Endothelial cell of umbilical vein (primary cell): ENCODE measurements around the gene RNF157.

ENCODE experiments used
- CTCF ChIP-seq, 2 donors: IDR thresholded peaks; 1 replicate in 1 of 2; 2 replicates in 1 of 2; pipeline ENCODE4 v1.5.1; 2011; ENCODE audit warnings: low read length in 2 of 2, mild to moderate bottlenecking in 2 of 2, moderate library complexity in 2 of 2, control low read depth in 1 of 2, inconsistent platforms in 1 of 2, low read depth in 1 of 2; ENCODE audit not compliant: insufficient read depth in 1 of 2; ENCODE audit errors: extremely low read depth in 1 of 2
- FOS ChIP-seq: IDR thresholded peaks from 2 replicates; pipeline ENCODE4 v1.6.1; 2011; ENCODE audit warnings: mild to moderate bottlenecking, low read length, moderate library complexity, borderline replicate concordance; ENCODE audit not compliant: insufficient read depth
- TF ChIP-seq, protein P1 (sequence below): IDR thresholded peaks from 2 replicates; pipeline ENCODE4 v1.6.1; 2011; ENCODE audit not compliant: insufficient read depth, insufficient read length

- TF ChIP-seq CTCF (IDR thresholded peaks at IDR 0.05; ENCODE audit: extremely low read depth in 1 of 2, insufficient read depth in 1 of 2, low read depth in 1 of 2, low read length in 2 of 2) (no peak), FOS (no peak)
- TF ChIP-seq, protein P1, sequence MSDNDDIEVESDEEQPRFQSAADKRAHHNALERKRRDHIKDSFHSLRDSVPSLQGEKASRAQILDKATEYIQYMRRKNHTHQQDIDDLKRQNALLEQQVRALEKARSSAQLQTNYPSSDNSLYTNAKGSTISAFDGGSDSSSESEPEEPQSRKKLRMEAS, result no peak
Observed at GRCh38 chr17:76250141-76250540, 9.8 kb upstream of the RNF157 start.
